Smooth muscle cell of the brain vasculature (primary cell): Measurements from ENCODE around the gene SCPEP1.

Source experiments
- DNase-seq: peaks from one replicate; pipeline ENCODE4 v3.0.0-alpha.2; 2012; ENCODE audit warnings: low read depth, low spot score

SCPEP1 gene

DNA sequence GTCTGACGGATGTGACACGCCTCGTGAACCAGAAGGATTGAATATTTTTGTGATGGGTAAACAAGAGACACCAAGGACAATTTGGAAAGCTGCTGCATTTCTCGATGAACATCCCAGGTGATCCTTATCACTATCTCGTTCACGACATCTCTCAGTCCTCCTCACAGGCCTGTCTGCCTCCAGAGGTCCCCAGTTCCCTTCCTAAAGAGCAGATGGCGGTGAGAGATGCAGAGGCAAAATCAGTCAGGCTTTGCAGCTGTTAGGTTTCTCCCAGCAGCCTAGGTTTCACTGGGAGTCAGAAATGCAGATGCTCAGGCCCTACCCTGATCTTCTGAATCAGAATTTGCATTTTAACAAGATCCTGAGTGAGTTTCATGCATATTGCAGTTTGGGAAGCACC, 23.6 kb downstream of the SCPEP1 start:
- no peak for DNase-seq

DNA sequence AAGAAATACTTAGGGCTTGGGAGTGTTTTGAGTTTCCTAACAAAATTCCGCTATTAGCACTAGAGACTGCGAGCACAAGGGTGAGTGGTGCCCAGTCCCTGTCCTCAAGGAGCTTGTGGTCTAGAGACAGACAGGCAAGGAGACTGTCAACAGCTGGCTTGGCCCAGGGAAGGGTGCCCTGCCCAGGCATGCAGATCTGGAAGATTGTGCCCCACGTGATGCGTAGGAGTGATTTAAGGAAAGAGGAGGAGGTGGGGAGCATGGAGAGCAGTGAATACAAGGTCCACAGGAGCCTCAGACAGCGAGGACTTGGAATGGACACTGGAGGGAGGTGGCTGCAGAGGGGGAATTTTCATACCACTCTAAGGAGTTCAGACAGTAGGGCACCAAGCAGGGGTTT, 25.0 kb downstream of the SCPEP1 start:
- DNase-seq: no peak

DNA sequence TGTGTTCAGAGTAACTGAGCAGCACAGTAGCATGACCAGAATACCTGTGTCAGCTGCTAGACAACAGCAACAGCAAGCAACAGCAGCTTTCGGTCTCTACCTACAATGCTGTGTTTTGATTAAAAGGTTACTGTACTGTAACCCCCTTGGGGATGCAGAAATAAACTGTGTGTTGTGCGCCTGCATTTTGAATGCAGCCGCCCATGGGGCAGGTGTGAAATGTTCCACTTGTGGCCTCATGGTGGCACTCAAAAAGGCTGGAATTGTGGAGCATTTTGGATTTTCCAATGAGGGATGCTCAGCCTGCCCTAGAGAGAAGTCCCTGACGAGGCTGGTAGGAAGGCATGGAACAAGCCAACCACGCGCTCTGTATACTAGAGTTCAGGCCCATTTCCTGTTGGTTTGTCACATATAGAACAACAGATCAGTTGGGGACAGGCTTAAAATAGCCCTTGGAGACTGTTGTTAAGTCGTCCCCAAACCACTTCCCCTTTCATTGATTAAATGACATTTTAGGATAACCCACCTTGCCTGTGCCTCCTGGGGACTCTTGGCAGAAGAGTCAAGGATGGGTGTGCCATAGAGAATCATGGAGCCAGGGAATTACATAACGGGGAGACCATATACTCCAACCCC, 27.1 kb downstream of the SCPEP1 start:
- DNase-seq: no peak

DNA sequence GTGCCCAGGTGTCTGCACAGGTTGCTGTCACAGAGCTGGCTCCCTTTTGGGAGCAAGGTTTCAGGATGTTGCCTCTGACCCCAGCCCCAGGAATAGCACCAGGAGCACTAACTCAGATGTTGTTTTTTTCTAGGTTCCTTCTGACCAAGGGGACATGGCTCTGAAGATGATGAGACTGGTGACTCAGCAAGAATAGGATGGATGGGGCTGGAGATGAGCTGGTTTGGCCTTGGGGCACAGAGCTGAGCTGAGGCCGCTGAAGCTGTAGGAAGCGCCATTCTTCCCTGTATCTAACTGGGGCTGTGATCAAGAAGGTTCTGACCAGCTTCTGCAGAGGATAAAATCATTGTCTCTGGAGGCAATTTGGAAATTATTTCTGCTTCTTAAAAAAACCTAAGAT, 28.1 kb downstream of the SCPEP1 start:
- no peak for DNase-seq

DNA sequence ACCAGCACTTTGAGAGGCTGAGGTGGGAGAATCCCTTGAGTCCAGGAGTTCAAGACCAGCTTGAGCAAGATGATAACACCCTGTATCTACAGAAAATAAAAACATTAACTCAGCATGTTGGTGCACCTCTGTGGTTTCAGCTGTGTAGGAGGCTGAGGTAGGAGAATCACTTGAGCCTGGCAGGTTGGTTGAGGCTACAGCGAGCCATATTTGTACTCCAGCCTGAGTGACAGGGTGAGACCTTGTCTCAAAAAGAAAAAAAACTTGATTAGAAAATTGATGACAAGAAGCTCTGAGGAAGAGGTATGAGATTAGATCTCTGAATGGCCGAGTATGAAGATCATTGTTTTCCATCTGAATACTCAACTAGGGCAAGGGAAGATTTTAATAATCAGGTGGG, 31.0 kb downstream of the SCPEP1 start:
- DNase-seq: no peak

DNA sequence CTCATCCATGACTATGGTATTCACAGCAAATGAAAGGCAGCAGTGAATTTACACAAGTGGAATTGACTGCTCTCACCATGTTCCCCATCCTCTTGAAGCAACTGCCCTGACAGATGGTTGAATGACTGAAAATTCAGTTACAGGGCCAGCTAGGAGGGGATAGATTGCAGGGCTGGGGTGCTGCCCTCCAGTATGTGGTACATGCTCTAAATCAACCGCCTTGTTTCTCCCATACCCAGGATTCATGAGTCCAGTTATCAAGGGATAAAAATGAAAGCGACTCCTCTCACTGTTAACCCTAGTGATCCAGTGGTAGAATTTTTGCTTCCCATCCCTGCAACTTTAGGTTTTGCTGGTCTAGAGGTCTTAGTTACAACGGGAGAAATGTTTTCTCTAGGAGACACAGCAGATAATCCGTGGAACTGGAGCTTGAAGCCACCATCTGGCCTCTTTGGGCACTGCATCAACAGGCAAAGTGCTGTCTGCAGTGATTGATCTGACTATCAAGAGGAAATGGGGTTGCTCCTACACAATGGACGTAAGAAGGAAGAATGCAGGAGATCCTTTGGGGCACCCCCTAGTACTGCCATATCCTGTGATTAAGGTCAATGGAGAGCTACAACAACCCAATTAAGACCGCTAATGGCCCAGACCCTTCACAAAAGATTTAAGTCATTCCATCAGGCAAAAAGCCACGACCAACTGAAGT, 32.0 kb downstream of the SCPEP1 start:
- no peak for DNase-seq

DNA sequence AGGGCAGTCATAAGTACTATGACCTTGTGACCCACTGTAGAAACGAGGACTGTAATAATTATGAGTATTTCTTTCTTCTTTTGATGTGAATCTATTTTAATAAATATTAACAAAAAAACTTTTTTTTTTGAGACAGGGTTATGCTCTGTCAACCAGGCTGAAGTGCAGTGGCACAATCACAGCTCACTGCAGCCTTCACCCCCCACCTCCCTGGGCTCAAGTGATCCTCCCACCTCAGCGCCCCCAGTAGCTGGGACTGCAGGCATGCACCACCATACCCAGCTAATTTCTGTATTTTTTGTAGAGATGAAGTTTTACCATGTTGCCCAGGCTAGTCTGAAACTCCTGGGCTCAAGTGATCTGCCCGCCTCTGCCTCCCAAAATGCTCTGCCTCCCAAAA, 32.6 kb downstream of the SCPEP1 start:
- DNase-seq: no peak

DNA sequence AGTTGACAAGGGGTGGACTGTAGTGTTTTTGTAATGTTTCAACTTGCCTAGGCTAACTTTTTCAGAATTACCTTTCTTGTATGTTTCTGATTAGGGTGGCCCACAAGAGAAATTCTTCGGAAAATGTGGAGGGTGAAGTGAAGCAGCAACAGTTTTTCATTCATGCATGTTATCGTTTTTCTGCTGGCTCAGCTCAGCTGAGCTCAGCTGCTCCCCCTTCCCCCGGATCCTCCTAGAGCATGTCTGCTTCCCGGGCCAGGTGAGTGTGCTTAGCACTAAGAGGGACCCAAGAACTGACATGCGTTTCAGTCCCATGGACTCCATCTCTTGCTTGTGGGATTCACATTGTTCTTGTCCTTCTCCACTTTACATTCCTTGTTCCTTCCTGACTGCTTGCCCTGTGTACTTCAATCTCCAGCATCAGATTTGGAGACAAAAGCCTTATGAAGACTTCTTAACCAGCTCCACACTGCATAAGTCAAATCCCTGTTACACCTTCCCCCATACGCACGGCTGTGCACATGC, 33.6 kb downstream of the SCPEP1 start:
- no peak for DNase-seq

DNA sequence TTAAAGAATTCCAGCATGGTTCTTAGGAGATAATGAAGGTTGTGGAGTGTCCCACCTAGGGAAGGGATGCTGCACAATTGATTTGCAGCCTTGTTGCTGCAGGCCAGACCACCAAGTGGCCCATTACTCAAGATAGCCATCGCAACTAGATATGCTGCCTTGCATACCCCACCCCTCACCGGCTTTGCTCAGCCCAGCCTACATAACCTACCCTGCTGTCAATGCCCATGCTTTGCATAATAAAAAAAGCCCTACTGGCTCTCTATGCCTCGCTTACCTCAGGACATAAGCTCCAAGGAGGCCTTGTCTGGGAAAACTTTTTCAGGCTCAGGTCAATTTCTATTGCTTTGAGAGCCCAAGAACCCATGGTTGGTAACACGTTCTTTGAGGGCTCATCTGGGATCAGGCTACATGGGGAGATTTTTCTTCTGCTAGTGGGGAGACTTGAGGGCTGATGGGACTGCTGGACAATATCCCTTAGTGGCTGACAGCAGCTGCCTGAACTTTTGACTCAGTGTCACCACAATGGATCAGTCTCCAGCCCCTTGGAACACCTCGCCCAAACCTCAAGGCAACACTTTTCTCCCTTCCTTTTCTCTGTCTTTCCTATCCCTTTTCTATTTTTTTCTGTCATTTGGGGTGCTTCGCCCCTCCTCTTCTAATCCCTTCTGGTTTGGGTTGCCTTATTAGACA, 38.3 kb downstream of the SCPEP1 start:
- no peak for DNase-seq

DNA sequence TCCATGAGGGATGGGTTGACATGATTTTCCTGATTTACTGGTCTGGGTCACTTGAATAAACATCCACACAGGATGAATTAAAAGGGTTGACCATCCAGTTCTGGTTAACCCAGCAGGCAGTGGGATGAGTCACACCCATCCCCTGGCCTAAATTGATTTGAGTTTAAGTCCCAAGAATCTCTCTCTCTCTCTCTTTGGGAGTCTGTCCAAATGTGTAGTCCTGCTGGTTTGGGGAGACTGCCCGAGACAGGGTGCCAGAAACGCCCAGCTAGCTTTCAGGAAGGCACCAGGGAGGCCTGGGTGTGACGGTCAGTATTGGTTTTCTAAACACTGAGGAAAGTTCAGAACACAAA, 38.8 kb downstream of the SCPEP1 start:
- DNase-seq: peak; percentile 94

DNA sequence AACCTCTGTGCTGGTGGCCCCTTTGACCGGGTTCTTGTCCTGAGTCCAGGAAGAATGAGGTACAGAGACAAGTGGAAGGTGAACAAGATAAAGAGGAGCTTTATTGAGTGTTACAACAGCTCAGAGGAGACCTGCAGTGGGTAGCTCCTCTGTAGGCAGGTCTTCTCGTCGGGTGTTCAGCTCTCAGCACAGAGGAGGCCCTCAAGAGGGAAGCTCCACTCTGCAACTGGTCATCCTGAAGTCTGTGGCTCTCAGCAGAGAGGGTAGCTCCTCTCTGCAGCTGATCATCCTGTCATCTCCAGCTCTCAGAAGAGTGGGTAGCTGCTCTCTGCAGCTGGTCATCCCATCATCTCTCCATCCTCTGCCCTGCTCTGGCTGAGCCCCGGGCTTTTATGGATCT, 39.7 kb downstream of the SCPEP1 start:
- DNase-seq: no peak

DNA sequence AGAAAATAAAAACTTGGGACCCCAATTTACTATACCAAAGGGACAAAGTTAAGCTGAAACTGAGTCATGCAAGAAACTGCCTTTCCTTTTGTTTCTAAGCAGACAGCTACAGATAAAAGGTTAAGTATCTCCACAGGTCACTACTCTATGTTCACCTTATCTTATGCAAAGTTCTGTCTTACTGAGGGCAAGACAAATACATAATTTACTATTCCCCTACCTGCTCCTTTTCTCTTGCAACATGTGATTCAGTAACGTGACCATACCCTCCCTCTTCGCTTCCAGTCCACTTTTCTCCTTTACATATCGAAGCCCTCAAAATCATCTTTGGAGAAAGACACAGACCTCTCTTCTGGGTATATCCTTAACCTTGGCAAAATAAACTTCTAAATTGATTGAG, 42.3 kb downstream of the SCPEP1 start:
- no peak for DNase-seq

DNA sequence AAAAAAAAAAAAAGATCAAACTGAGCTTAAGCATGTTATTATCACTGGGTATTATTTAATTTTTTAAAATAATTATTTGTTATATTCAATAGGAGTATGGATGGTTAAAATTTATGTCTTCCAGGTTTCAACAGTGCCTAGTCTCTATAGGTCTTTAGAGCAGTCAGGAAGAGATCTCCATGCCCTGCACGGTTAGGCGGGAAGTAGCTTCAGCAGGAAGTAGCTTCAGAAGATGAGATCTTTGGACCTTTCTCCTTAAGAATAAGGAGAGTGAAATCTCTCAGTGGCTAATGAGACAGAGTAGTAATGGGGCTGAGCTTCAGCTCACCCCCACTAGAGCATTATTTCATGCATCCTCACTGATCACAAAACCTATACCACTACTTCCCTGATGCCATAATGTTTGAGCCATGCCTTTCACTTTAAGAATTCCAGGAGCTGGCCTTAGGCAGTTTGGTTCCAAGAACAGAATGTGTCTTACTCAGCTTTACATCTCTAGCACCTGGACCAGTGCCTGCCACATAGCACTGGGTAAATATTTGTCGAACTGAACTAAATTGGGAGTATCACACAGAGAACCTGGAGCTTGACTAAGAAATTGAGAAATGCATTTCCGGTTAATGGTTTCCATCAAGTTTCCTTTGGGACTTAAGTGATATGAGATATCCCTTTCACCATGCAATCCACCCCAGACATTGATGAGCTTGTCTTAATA, 43.5 kb downstream of the SCPEP1 start:
- DNase-seq: no peak

DNA sequence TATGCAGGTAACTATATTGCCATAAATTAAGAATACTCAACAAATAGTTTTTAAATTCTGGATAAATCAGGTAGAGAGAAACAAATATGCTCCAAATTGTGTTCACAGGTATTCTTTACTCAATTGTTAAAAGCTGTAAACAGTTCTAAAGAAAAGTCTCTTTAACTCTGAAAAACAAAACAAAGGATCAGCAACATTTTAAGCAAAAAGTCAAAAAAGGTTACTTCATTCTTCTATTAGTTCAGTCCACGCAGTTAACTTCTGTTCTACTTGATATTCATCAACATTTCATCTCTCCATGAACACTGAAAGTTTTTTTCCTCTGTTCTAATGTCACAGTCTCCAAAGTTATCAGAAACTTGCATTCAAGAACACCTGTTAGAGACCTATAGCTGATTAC, 47.9 kb downstream of the SCPEP1 start:
- DNase-seq: no peak

DNA sequence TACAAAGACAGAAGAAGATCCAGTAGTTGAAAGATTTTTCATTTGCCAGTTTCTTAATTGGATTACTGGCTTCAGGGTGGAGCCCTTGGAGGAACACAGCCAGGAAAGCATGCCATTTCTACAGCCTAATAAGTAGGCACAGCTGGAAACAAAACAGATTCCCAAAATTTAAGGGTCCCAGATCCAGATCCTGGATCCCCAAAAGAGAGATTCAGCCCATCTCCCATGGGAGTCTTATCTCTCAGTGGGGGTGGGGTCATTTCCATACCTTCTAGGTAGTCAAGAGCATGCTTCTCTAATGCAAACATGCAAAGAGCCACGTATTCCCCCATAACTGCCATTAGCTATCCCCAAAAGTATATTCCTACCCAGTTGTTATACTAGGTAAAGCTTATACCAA, 49.9 kb downstream of the SCPEP1 start:
- DNase-seq: no peak

DNA sequence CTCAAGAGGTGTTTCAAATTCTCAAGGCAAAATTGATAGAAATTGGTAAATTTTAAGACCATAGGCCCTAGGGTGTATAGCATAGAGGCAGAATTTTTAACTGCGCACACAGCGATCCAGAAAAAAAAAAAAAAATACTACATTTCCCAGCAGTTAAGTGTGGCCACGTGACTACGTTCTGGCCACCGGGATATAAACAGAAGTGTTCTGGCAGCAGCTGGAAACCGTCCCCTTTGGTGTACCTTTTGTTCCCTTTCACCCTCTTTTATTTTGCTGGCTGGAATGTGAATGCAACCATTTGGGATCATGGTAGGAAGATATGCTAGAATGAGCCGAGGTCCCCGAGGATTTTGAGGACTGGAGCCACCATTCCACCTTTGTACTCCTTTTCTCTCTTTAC, 54.4 kb downstream of the SCPEP1 start:
- DNase-seq: no peak

DNA sequence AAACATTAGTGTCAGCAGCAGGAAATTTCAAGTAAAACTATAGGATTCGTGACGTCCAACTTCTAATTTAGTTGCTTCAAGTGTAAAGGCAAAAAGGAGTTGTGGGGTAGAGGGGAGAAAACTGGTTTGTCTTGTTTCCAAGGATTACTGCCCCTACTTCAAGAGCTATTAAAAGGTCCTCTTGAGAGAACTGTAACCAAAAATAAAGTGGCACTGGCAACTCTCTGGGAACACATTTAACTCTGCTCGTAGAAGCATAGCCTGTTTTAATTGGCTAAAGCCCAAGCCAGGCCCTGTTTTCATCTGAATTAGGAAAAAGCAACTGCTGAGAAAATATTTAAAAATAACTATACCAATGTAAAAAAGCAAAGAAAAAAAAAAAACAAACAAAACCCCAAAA, 55.4 kb downstream of the SCPEP1 start:
- DNase-seq: peak; percentile 71

DNA sequence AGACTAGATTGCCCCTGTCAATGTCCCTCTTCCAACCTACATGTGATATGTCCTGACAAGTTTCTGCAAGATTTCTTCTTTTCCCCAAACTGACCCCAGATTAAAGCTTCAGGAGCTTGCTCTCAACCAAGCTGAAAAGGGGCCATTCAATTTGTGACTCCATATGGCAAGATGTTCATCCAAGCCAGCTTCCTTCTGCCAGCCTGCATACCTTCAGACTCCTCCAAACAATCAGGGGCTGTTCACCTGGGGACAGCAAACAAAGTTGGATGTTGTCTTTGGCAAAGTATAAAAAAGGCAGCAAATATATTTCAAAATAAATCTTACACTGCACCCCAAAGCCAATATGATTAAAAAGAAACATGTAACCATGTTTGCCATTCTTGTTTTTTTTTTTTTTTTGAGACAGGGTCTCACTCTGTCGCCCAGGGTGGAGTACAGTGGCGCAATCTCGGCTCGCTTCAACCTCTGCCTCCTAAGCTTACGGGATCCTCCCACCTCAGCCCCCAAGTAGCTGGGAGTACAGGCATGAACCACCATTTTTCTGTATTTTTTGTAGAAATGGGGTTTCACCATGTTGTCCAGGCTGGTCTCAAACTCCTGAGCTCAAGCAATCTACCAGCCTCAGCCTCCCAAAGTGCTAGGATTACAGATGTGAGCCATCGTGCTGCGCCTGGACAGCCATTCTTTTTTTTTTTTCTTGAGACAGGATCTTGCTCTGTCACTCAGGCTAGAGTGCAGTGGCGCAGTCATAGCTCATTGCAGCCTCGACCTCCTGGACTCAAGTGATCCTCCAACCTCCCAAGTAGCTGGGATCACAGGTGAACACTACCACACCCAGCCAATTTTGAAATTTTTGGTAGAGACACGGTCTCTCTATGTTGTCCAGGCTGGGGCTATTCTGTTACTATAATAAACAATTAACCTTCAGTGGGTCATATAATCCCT, 57.1 kb downstream of the SCPEP1 start:
- DNase-seq: no peak

DNA sequence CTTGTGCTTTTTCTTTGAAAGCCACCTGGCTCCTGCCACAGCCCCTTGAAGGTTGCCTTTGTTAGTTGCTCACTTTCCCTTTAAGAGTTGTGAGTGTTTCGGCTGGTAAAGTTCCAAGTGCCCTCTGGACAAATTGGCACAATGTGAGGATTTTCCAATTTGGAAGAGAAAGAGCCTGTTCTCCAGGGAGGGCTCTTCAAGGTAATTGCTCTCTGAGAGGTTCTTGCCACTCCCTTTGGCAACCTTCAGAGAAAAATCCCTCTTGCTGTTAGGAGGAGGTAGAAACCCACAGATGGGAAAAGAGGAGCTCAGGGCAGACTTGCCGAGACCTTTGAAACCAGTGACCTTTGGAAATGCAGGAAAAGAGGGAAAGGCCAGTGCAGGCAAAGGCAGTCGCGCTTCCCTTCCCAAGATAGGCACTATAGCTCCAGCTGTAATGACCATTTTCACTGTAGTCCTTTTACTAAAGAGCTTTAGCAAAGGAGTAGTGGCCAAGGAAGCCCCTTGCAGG, 58.1 kb downstream of the SCPEP1 start:
- DNase-seq: no peak

DNA sequence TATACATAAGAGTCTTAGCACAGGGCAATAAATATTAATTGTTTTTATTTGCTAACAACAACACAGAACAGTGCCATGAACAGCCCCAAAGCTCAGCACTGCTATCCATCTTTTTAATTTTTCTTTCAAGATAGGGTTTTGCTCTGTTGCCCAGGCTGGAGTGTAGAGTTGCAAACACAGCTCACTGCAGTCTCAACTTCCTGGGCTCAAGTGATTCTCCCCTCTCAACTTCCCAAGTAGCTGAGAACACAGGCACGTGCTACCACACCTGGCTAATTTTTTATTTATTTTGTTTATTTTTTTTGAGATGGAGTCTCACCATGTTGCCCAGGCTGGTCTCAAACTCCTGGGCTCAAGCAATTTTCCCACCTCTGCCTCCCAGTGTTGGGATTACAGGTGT, 59.5 kb downstream of the SCPEP1 start:
- no peak for DNase-seq

DNA sequence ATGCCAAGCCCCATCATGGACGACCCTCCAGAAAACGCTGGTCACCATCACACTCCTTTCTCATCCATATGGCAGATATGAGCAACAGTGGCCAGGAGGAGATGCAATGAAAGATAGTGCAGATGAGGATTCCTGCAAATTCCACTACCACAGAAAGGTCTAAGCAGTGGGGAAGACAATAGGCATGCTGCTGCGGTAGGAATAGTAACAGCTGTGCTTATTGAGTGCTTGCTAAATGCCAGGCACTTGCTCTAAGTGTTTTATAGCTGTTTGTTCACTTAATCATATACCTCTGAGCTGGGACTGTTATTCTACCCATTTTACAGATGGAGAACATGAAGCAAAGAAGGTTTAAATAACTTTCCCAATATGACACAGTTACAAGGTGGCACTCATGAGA, 60.6 kb downstream of the SCPEP1 start:
- DNase-seq: no peak
